GM06990 (cell line): ENCODE data around the gene FAM200C.
A peak's percentile ranks its signal among the peaks of the same experiment; 100 is the strongest.

ENCODE experiments used
- DNase-seq: peaks from one replicate; pipeline ENCODE4 v3.0.0-alpha.2; 2011; ENCODE audit not compliant: insufficient read length; ENCODE audit errors: extremely low read depth
- H3K27me3 ChIP-seq: replicated peaks from 2 replicates; pipeline ENCODE4 v1.6.0; 2011; ENCODE audit warnings: low read length; ENCODE audit not compliant: control insufficient read depth, insufficient read depth
- H3K36me3 ChIP-seq: 2 replicates; pipeline ENCODE4 v1.5.1; 2011; ENCODE audit warnings: low read length; ENCODE audit not compliant: control insufficient read depth, insufficient read depth
- H3K4me3 ChIP-seq: replicated peaks from 2 replicates; pipeline ENCODE4 v1.5.1; 2011; ENCODE audit warnings: low read depth, mild to moderate bottlenecking, control low read depth, low read length
- TF ChIP-seq, protein P1 (sequence below): IDR thresholded peaks from 2 replicates; pipeline ENCODE4 v1.5.1; 2011; ENCODE audit warnings: low read length, control low read depth, mild to moderate bottlenecking, inconsistent platforms; ENCODE audit not compliant: insufficient read depth, poor library complexity, severe bottlenecking

The FAM200C gene

DNA sequence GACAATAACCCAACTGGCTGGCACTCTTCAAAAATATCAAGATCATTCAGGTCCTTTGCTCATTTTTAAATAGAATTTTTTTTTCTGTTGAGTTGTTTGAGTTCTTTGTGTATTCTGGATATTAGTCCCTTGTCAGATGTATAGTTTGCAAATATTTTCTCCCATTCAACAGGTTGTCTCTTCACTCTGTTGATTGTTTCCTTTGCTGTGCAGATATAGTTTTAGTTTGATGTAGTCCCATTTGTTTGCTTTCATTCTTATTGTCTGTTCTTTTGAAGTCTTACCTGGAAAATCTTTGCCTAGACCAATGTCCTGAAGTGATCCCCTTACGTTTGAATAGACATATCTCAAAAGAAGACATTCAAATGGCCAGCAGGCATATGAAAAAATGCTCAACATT lies 44.6 kb upstream of the FAM200C start:
- H3K27me3 ChIP-seq = no peaks in the 10 kb centered on the region
- TF ChIP-seq, protein P1, sequence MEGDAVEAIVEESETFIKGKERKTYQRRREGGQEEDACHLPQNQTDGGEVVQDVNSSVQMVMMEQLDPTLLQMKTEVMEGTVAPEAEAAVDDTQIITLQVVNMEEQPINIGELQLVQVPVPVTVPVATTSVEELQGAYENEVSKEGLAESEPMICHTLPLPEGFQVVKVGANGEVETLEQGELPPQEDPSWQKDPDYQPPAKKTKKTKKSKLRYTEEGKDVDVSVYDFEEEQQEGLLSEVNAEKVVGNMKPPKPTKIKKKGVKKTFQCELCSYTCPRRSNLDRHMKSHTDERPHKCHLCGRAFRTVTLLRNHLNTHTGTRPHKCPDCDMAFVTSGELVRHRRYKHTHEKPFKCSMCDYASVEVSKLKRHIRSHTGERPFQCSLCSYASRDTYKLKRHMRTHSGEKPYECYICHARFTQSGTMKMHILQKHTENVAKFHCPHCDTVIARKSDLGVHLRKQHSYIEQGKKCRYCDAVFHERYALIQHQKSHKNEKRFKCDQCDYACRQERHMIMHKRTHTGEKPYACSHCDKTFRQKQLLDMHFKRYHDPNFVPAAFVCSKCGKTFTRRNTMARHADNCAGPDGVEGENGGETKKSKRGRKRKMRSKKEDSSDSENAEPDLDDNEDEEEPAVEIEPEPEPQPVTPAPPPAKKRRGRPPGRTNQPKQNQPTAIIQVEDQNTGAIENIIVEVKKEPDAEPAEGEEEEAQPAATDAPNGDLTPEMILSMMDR = no peak
- H3K4me3 ChIP-seq = no peak overlapping the region
- no peak for DNase-seq
- no peaks in the 10 kb centered on the region for H3K36me3 ChIP-seq

DNA sequence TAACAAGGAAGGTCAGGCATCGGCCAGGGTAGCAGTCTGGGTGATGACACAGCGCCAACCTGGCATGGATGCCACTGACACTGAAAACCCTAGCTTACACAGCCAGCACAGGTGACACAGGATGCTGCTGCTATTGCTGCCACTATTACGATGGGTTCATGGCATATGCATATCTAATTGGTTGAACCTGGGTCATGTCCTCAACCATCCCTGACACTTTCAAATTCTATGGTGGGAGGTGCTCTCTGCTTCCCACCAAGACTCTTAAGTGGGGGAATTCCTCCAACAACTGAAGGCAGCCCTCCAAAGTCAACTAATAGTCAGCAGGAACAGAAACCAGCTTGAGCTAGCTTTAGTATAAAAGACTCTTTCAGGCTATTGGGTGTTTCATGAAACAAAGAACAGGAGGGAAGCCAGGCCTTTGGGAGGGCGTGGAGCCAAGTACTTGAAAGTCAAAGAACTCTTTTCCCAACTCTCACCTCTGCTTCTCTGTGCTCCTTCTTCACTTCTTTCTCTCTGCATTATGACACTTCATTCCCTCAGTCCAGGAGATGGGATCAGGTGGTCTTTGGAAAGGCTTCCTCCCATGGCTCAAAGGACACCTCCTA lies 43.1 kb upstream of the FAM200C start:
- Histone ChIP-seq H3K4me3 (no peak overlapping the region), H3K27me3 (no peaks in the 10 kb centered on the region), H3K36me3 (no peaks in the 10 kb centered on the region)
- TF ChIP-seq, protein P1 = no peak
- DNase-seq = peak; percentile 46

DNA sequence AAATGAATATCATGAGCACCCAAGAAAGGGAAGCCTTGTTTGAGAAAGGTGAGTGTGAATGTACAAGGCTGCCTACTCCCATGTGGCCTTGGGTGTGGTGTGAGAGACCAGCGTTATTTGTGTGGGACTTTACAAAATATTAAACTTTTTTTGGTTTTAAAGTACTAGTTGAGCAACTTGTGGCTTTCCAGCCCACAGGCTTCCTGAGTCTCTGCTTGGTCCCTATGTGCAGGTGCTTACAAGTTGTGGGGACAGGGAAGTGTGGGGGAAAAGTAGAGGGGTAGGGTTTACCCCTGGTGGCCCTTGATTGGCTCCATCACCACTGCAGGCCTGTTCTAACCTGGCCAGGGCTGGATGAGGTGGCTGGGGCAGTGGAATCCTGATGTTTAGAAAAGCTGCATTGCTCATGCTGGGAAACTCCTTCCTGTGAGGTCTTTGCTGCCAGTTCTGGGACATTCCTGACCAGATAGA lies 41.5 kb upstream of the FAM200C start:
- no peak overlapping the region for H3K4me3 ChIP-seq
- DNase-seq = no peak
- TF ChIP-seq, protein P1 = no peak
- no peaks in the 10 kb centered on the region for H3K36me3 ChIP-seq
- no peaks in the 10 kb centered on the region for H3K27me3 ChIP-seq

DNA sequence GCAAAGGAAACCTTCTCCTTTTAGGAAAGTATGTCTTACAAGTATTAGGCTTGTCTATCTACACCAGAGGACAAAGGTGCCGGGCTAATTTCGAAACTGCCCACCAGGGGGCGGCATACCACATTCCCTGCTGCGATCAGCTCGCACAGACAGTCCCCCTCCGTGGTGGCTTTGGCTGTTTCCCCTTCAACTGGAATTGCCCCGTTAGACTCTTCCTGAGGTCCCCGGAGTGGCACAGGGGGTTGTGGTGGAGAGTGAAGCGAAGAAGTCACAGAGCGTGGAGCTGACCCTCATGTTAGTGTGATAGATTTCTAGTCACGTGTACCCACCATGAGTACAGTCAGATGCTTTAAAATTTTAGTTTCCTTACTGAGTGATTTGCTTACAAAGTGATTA lies 39.3 kb upstream of the FAM200C start:
- H3K36me3 ChIP-seq = no peaks in the 10 kb centered on the region
- TF ChIP-seq, protein P1 = peak; percentile 87
- DNase-seq = peak; percentile 84
- H3K4me3 ChIP-seq = peak overlapping the region; percentile 72
- no peaks in the 10 kb centered on the region for H3K27me3 ChIP-seq

DNA sequence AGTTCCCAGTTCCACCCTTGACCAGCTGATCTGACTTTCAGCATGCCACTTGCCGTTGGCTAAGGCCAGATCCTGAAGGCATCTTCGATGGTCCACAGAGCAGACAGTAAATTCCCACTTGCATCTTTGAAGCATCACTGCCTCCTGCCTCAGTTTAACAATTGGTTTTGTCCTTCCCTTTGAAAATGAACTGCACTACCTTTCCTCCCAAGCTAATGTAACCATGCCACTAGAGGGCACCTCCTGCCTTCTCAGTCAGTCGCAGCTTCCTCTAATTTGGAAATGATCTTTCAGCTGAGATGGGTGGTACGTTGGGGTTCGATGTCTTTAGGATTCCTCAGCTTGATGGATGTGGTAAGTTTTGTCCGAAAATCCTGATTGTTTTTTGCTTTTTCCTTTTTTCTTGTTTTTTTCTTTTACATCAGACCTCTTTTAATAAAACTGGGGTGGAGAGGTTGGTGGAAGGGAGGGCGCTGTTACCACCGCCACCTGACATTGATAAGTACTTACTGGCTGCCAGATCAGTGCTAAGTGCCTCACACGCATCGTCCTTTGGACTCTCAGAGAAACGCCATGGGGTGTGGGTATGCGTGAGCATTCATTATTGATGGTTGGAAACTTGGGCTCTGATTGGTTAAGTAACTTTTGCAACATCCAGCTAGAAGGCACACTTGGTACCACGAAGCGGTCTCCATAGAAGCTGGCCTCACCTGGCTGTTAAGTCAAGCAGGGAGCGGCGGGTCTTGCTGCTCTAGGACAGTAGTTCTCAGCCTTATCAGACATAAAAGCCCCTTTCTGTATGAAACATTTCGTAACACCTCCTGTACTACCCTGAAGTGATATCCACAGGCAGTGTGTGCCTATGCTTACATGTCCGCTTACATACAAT lies 38.7 kb upstream of the FAM200C start:
- H3K27me3 ChIP-seq = no peaks in the 10 kb centered on the region
- no peaks in the 10 kb centered on the region for H3K36me3 ChIP-seq
- H3K4me3 ChIP-seq = peak overlapping the region; percentile 72
- DNase-seq = no peak
- TF ChIP-seq, protein P1 = peak; percentile 80
